DMS 273 (cell line): ENCODE results near the gene SELE.

Source experiments
- DNase-seq: peaks from one replicate; lab custom pipeline; 2025; ENCODE audit not compliant: unreplicated experiment; lab: John Stamatoyannopoulos, UW

Gene SELE, protein sequence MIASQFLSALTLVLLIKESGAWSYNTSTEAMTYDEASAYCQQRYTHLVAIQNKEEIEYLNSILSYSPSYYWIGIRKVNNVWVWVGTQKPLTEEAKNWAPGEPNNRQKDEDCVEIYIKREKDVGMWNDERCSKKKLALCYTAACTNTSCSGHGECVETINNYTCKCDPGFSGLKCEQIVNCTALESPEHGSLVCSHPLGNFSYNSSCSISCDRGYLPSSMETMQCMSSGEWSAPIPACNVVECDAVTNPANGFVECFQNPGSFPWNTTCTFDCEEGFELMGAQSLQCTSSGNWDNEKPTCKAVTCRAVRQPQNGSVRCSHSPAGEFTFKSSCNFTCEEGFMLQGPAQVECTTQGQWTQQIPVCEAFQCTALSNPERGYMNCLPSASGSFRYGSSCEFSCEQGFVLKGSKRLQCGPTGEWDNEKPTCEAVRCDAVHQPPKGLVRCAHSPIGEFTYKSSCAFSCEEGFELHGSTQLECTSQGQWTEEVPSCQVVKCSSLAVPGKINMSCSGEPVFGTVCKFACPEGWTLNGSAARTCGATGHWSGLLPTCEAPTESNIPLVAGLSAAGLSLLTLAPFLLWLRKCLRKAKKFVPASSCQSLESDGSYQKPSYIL

GRCh38 chr1:169733924-169734323, at the start of gene SELE:
TSS of gene SELE (minus strand) at chr1:169734079. CDS start at chr1:169733612, 467 bp downstream.
- DNase-seq = no peak

- DNase-seq = no peak
Measured at GRCh38 chr1:169782596-169782995, 48.7 kb upstream of the SELE start.

- DNase-seq = no peak
Measured at GRCh38 chr1:169779970-169780369, 46.1 kb upstream of the SELE start.

GRCh38 chr1:169779150-169779549, 45.3 kb upstream of the SELE start:
- DNase-seq = no peak

DNA sequence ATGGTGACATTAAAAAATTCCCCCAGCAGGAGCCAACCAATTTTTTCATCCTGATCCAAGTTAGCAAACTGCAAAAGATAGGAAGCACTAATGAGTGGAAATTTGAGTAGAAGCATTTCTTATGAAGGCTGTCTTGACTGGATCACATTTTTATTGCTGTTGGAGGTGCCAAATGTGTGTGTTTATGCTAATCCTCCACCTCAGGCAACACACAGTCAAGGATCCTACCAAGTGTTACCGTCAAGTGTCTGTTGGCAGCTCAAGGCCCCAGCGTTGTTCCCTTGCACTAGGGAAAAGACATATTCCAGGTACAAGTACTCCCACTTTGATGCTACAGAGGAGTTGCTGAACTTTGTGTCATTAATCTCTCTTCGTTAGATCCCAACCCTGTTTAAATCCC, 42.6 kb upstream of the SELE start:
- no peak for DNase-seq

GRCh38 chr1:169768161-169768560, 34.3 kb upstream of the SELE start:
- DNase-seq = no peak

DNA sequence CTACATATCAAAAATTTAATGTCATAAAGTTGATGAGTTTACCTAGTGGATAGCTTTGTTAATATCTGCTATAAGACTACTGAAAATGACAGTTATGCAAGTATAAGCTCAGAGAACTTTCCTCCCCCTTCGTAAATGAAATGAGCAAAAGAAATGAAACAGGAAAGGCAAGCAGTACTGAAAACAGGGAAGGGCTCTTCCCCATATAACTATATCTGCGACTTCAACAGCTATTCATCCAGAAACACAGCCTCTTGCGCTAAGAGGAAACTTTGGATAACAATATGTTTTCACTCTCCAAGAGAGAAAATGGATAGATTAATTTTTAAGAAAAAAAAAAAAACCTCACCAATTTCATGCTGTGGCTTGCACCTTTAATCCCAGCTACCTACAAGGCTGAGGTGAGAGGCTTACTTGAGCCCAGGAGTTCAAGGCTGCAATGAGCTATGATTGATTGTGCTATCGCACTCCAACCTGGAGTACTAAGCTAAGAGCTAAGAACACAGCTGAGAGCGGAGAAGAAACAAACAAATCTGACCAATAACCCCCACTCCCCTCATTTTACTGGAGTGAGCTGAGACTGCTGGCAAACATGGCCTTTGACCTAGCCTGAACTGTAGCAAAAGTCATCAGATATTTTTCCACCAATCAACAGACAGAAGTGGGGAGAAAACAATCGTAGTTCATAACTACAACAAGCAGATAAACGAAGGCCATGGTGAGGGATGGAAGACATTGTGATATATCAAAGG, 31.9 kb upstream of the SELE start:
- DNase-seq = no peak

- DNase-seq = no peak
Measured at GRCh38 chr1:169764919-169765318, 31.0 kb upstream of the SELE start.

- no peak for DNase-seq
Measured at GRCh38 chr1:169762699-169763098, 28.8 kb upstream of the SELE start.

- no peak for DNase-seq
Measured at GRCh38 chr1:169759038-169759437, 25.2 kb upstream of the SELE start.

GRCh38 chr1:169753549-169753948, 19.7 kb upstream of the SELE start:
- DNase-seq = no peak

DNA sequence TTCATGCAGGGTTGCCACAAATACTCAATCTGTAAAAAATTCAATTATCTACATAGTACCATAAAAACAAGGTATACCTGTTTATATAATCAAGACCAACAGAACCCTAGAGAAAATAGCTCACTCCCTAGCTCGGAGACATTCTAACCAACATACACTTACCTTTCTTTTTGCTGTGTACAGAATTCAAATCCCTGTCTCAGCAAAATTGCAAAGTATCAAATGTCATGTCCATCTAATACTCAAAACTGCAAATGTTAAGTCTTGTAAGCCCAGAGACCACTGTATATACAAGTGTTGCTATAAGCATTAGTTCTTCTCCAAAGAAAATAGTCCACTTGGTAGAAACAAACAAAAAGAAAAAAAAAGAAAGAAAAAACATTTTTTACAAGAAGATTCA, 16.2 kb upstream of the SELE start:
- DNase-seq = no peak

- DNase-seq = no peak
Measured at GRCh38 chr1:169746550-169746949, 12.7 kb upstream of the SELE start.

GRCh38 chr1:169745015-169745861, 11.4 kb upstream of the SELE start:
- DNase-seq = no peak

- no peak for DNase-seq
Measured at GRCh38 chr1:169741666-169742394, 8.0 kb upstream of the SELE start.

GRCh38 chr1:169739980-169740379, 6.1 kb upstream of the SELE start:
- DNase-seq = no peak

DNA sequence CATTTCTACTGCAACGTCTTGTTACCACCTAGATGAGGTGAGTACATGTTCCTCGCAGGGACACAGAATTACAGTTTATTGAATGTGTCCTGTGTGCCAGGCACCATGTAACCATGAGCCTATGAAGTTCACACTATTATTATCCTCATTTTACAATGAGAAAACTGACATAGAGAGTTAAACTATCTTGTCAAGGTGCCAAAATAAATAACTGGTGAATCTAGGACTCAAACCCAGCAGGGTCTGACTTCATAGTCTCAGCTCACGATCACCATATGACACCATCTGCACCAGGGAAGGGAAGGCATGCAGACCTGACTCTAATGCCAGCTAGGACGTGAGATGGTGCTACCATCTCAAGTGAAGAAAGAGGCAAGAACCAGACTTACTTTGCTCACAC, 2.4 kb downstream of the SELE start:
- no peak for DNase-seq

DNA sequence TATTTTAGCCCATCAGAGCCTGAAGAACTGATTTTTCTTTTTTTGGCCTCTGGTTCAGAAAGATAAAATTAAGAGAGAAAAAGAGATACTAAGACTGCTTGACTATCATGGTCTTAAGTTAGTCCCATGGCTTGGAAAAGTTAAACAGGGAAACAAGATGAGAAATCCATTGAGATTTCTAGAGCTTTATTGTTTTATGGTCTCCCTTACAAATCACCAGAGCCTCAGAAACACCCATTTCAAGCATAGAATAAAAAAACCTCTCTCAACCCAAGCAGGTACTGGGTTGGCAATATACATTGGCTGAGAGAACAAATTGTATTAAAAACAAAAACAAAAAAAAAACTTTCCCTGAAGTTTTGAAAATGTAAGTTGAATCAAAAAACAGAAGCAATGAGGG, 3.9 kb downstream of the SELE start:
- DNase-seq = no peak

- DNase-seq = no peak
Measured at GRCh38 chr1:169727307-169727706, 6.6 kb downstream of the SELE start.

- DNase-seq = no peak
Measured at GRCh38 chr1:169726851-169727250, 7.0 kb downstream of the SELE start.
